DOHH2 (cell line): ENCODE data around the gene ZNF24.

Experiments
- EZH2phosphoT487 ChIP-seq: fragments of 200-600 bp; sonication (generic); IDR thresholded peaks from 2 replicates; pipeline ENCODE4 v1.6.1; 2017; ENCODE audit warnings: borderline replicate concordance, mild to moderate bottlenecking, antibody characterized with exemption, low read length, moderate library complexity, mixed read lengths
- TF ChIP-seq, protein P1 (sequence below): fragments of 200-600 bp; sonication (generic); IDR thresholded peaks from one replicate; pipeline ENCODE4 v1.5.1; 2014; ENCODE audit warnings: antibody characterized with exemption, mild to moderate bottlenecking, low read depth, low read length; ENCODE audit not compliant: poor library complexity, severe bottlenecking

GRCh38 chr18:35334821-35335220 lies 9.4 kb downstream of the ZNF24 start:
- TF ChIP-seq, protein P1, sequence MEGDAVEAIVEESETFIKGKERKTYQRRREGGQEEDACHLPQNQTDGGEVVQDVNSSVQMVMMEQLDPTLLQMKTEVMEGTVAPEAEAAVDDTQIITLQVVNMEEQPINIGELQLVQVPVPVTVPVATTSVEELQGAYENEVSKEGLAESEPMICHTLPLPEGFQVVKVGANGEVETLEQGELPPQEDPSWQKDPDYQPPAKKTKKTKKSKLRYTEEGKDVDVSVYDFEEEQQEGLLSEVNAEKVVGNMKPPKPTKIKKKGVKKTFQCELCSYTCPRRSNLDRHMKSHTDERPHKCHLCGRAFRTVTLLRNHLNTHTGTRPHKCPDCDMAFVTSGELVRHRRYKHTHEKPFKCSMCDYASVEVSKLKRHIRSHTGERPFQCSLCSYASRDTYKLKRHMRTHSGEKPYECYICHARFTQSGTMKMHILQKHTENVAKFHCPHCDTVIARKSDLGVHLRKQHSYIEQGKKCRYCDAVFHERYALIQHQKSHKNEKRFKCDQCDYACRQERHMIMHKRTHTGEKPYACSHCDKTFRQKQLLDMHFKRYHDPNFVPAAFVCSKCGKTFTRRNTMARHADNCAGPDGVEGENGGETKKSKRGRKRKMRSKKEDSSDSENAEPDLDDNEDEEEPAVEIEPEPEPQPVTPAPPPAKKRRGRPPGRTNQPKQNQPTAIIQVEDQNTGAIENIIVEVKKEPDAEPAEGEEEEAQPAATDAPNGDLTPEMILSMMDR: no peak
- TF ChIP-seq EZH2phosphoT487: no peak
